ENCODE results near the gene TEX29.

DNA sequence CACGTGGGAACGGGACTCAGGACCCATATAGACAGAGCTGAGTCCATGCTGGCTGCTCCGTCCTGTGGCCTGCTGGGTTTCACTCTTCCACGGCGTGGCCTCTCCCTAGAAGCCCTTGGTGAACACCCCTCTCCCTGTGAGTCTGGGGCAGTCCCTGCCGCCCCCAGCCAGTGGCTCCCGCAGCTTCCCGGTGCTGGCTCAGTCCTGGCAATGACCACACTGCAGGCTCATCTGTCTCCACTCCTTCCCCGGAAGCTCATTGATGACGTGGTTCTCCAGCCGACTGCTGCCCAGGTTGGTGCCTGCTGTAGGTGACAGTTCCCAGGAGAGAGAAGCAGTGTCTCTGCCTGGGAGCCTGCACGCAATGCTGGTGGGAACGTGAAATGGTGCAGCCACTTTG lies 2.1 kb upstream of the TEX29 start:
- TF ChIP-seq POLR2A (IDR thresholded peaks at IDR 0.05; ENCODE audit: low read length) (no peak), GATA1 (IDR thresholded peaks at IDR 0.05; ENCODE audit: low read depth, low read length) (no peak)

All from erythroblast (primary cell).